Activated CD8-positive, alpha-beta memory T cell treated with anti-CD3 and anti-CD28 coated beads for 1 hour (primary cell): ENCODE data around the gene MICAL1.

Experiments
- DNase-seq, 2 donors: peaks; one replicate each; pipeline ENCODE4 v3.0.0-alpha.2; 2020; ENCODE audit warnings: low read depth in 1 of 2; ENCODE audit errors: extremely low read depth in 1 of 2

Gene MICAL1

GRCh38 chr6:109440331-109441068 is 15.1 kb downstream of the MICAL1 start, which contains the start of the genes PPIL6 and SMPD2:
TSS of gene PPIL6 (minus strand) at chr6:109440628. CDS start at chr6:109440590, 38 bp downstream.
TSS of gene SMPD2 (plus strand) at chr6:109440724. CDS start at chr6:109441122, 398 bp downstream.
- DNase-seq: peak; percentile 40 to 70

- DNase-seq: no peak
Observed at GRCh38 chr6:109436041-109436440, 19.5 kb downstream of the MICAL1 start.

- DNase-seq: no peak
Observed at GRCh38 chr6:109434456-109434855, 21.1 kb downstream of the MICAL1 start.

DNA sequence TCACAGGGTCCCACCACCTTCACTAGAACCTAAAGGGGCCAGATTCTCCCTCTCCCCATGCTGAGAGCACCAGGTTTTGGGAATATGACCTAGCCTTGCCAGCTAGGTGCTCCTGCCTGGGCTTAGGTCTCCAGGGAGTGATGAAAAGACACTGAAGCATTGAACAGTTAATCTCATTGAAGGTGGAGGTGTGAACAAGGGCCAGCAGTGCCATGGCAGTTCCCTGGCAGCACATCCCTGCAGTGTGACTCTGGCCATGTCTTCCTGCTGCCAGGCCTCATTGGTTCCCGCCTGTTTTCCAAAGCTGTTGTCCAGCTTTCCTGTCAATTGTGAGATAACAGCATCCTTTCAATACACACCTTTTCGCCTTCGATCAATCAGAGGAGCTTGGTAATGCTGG is 26.1 kb downstream of the MICAL1 start:
- DNase-seq: no peak

GRCh38 chr6:109428889-109429477 is 26.6 kb downstream of the MICAL1 start:
- DNase-seq: no peak

DNA sequence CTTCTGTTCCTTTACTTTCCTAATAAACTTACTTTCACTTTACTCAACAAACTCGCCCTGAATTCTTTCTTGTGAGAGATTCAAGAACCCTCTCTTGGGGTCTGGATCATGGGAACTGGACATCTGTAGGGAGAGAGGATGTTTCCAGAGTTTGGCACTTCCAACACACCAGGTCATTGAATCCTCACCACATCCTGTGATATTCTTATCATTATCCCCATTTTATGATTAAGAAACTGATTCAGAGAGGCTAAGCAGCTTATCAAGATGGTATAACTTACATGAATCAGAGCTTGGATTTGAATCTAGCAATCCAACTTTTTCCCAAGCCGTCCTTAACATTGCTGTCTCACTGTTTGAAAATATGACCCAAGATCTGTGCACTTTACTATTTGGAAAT is 30.6 kb downstream of the MICAL1 start:
- no peak for DNase-seq

GRCh38 chr6:109421184-109421583 is 34.4 kb downstream of the MICAL1 start:
- no peak for DNase-seq

- no peak for DNase-seq
Observed at GRCh38 chr6:109420751-109421150, 34.8 kb downstream of the MICAL1 start.

- no peak for DNase-seq
Observed at GRCh38 chr6:109417646-109418045, 37.9 kb downstream of the MICAL1 start.

GRCh38 chr6:109411034-109411433 is 44.5 kb downstream of the MICAL1 start:
- no peak for DNase-seq

GRCh38 chr6:109406196-109406595 is 49.4 kb downstream of the MICAL1 start:
- DNase-seq: no peak

- no peak for DNase-seq
Observed at GRCh38 chr6:109397020-109397419, 58.6 kb downstream of the MICAL1 start.

DNA sequence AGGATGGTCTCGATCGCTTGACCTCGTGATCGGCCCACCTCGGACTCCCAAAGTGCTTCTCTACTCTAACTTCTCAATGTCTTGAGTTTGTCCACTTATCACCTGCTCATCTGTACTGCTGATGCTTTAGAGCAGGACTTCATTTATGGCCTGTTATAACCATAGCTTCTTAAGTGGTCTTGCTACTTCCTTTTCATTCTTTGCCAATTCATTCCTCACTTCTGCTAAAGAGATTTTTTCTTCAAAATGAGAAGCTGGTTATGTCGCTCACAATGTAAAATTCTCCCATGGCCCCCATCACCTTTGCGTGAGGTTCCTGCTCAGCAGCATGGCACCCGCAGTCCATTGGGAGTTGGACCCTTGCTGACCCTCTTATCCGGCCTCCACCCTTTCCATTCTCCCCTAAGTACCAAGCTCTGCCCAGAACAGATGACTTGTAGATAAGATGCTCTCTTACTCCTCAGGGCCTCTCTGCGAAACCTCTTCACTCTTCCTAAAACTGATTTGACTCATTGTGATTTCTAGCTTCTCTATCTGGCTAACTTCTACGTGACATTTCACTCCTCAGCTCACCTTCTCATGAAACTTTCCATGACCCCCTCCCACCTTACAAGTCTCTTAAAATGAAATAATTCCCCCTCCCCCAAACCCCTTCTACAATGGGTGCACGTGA is 59.4 kb downstream of the MICAL1 start:
- DNase-seq: no peak
